Suprapubic skin (tissue), 4 donors: ENCODE results near the gene KRT76. TPM values are rescaled to one million over a fixed set of nuclear protein-coding genes. Genes with fewer than 3 reads are reported as not detected.

Experiments
- DNase-seq, 2 donors: peaks; one replicate each; pipeline ENCODE4 v3.0.0-alpha.2; 2019; ENCODE audit warnings: low spot score in 2 of 2
- H3K27ac ChIP-seq: fragments of 200-600 bp; sonication (generic); one replicate; pipeline ENCODE4 v1.5.1; 2019
- H3K27me3 ChIP-seq: fragments of 200-600 bp; sonication (generic); one replicate; pipeline ENCODE4 v1.5.1; 2019
- H3K36me3 ChIP-seq: fragments of 200-600 bp; sonication (generic); one replicate; pipeline ENCODE4 v1.5.1; 2019
- H3K4me1 ChIP-seq: fragments of 200-600 bp; sonication (generic); one replicate; pipeline ENCODE4 v1.5.1; 2019
- H3K4me3 ChIP-seq: fragments of 200-600 bp; sonication (generic); one replicate; pipeline ENCODE4 v1.5.1; 2019; ENCODE audit warnings: mild to moderate bottlenecking
- H3K9me3 ChIP-seq: fragments of 200-600 bp; sonication (generic); one replicate; pipeline ENCODE4 v1.5.1; 2019
- EP300 ChIP-seq: sonication (generic); formaldehyde crosslinking; IDR thresholded peaks from one replicate; pipeline ENCODE4 v1.6.1; 2017; ENCODE audit warnings: antibody characterized with exemption
- POLR2A ChIP-seq, 2 donors: fragments of 450-650 bp; IDR thresholded peaks; one replicate each; pipeline ENCODE4 v1.6.1; 2017; ENCODE audit warnings: antibody characterized with exemption in 2 of 2, mild to moderate bottlenecking in 2 of 2, moderate library complexity in 2 of 2
- POLR2AphosphoS5 ChIP-seq, 3 donors: sonication (generic); formaldehyde crosslinking; IDR thresholded peaks; one replicate each; pipeline ENCODE4 v1.6.1; 2017; ENCODE audit warnings: antibody characterized with exemption in 3 of 3
- WGBS: methylation state at CpG from one replicate; pipeline ENCODE4 v1.1.5; 2018; 5-methylcytosine and 5-hydroxymethylcytosine counted together
- total RNA-seq, 4 donors: library from RNA; depleted of rRNA; stranded (reverse); fragments of >200 nt; gene quantifications; one replicate each; pipeline ENCODE4 v1.1.0, GENCODE V29; 2016
- TF ChIP-seq, protein P1 (sequence below), 2 donors: fragments of 200-600 bp in 1 of 2; fragments of 450-650 bp in 1 of 2; sonication (generic) in 1 of 2; IDR thresholded peaks; one replicate each; pipeline ENCODE4 v1.5.1; 2016 to 2019; ENCODE audit warnings: antibody characterized with exemption in 2 of 2, mild to moderate bottlenecking in 1 of 2, moderate library complexity in 1 of 2

Gene KRT76
- total RNA-seq, 4 donors from 2014 or later = not detected

DNA sequence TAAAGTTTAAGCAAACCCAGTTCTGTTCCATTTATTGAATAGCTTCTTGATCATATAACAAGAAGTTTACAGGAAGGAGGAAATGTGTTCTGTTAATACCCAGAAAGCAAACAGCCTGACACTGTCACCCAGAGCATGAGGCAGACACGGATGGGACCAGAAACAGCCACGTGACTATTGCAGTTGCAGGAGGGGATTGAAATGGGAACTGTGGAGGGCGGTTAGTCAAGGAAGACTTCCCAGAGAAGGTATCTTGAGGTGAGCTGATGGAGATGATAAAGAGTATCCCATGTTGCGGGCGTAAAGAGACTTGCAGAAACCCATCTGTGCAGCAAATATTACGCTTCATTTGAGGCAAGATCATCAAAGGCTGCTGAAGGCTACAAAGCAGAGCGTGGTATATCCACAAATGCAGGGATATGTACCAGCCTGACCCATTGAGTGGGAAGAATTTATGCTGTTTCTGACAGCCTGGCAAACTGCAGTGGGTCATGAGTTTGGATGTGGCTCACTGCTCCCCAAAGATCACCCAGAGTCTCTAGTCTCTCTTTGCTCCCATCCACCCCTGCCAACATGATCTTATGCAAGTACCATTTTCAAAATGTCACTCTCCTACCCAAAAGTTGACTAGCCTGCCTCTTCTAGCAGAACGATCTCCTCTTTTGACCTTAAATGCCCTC, 20.7 kb downstream of the KRT76 start:
- H3K27ac ChIP-seq = no peak overlapping the region
- 84% methylated on average over 8 of the region's 8 CpGs for WGBS
- no peak for TF ChIP-seq EP300
- TF ChIP-seq, protein P1, sequence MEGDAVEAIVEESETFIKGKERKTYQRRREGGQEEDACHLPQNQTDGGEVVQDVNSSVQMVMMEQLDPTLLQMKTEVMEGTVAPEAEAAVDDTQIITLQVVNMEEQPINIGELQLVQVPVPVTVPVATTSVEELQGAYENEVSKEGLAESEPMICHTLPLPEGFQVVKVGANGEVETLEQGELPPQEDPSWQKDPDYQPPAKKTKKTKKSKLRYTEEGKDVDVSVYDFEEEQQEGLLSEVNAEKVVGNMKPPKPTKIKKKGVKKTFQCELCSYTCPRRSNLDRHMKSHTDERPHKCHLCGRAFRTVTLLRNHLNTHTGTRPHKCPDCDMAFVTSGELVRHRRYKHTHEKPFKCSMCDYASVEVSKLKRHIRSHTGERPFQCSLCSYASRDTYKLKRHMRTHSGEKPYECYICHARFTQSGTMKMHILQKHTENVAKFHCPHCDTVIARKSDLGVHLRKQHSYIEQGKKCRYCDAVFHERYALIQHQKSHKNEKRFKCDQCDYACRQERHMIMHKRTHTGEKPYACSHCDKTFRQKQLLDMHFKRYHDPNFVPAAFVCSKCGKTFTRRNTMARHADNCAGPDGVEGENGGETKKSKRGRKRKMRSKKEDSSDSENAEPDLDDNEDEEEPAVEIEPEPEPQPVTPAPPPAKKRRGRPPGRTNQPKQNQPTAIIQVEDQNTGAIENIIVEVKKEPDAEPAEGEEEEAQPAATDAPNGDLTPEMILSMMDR (IDR thresholded peaks at IDR 0.05) = no peak
- TF ChIP-seq POLR2A (IDR thresholded peaks at IDR 0.05) = no peak
- no peak for TF ChIP-seq POLR2AphosphoS5 (IDR thresholded peaks at IDR 0.05)
- DNase-seq = no peak
- H3K4me3 ChIP-seq = no peak overlapping the region
- no peaks in the 10 kb centered on the region for H3K4me1 ChIP-seq
- H3K36me3 ChIP-seq = no peaks in the 10 kb centered on the region
- H3K9me3 ChIP-seq = peaks cover 6% of the 10 kb centered on the region
- peaks cover 9% of the 10 kb centered on the region for H3K27me3 ChIP-seq

GRCh38 chr12:52755533-52755932, 21.6 kb downstream of the KRT76 start:
- H3K9me3 ChIP-seq = peaks cover 6% of the 10 kb centered on the region
- no peak for DNase-seq
- no peaks in the 10 kb centered on the region for H3K36me3 ChIP-seq
- H3K27ac ChIP-seq = no peak overlapping the region
- no peak overlapping the region for H3K4me3 ChIP-seq
- WGBS = 85% methylated on average over 3 of the region's 3 CpGs
- TF ChIP-seq, protein P1 (IDR thresholded peaks at IDR 0.05) = no peak
- TF ChIP-seq EP300 (no peak), POLR2A (IDR thresholded peaks at IDR 0.05) (no peak), POLR2AphosphoS5 (IDR thresholded peaks at IDR 0.05) (no peak)
- peaks cover 9% of the 10 kb centered on the region for H3K27me3 ChIP-seq
- H3K4me1 ChIP-seq = no peaks in the 10 kb centered on the region

GRCh38 chr12:52754135-52754534, 23.0 kb downstream of the KRT76 start:
- Histone ChIP-seq H3K9me3 (no peaks in the 10 kb centered on the region), H3K36me3 (no peaks in the 10 kb centered on the region), H3K27ac (no peak overlapping the region), H3K4me1 (no peaks in the 10 kb centered on the region), H3K4me3 (no peak overlapping the region), H3K27me3 (peaks cover 9% of the 10 kb centered on the region)
- no peak for DNase-seq
- TF ChIP-seq EP300 = no peak
- no peak for TF ChIP-seq POLR2A (IDR thresholded peaks at IDR 0.05)
- no peak for TF ChIP-seq POLR2AphosphoS5 (IDR thresholded peaks at IDR 0.05)
- TF ChIP-seq, protein P1 (IDR thresholded peaks at IDR 0.05) = no peak

DNA sequence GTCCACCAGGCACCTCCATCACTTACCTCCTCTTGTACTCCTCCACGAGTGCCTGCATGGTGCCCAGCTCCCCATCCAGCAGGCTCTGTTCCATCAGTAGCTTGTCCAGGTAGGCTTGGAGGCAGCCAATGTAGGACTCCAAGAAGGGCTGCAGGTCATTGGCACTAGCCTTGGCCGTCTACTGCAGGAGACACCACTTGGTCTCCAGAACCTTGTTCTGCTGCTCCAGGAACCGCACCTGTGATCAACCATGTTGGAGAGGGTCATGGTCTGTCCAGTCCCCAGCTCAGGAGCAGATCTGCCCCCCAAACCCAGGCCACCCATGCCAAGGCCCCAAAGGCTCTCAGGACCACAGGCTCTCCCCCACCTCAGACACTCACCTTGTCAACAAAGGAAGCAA, 23.9 kb downstream of the KRT76 start:
- TF ChIP-seq, protein P1 (IDR thresholded peaks at IDR 0.05) = no peak
- TF ChIP-seq POLR2A (IDR thresholded peaks at IDR 0.05) (no peak), EP300 (no peak), POLR2AphosphoS5 (IDR thresholded peaks at IDR 0.05) (no peak)
- Histone ChIP-seq H3K27me3 (peaks cover 7% of the 10 kb centered on the region), H3K27ac (no peak overlapping the region), H3K36me3 (no peaks in the 10 kb centered on the region), H3K9me3 (no peaks in the 10 kb centered on the region), H3K4me1 (no peaks in the 10 kb centered on the region), H3K4me3 (no peak overlapping the region)
- no peak for DNase-seq
- 100% methylated on average over 3 of the region's 3 CpGs for WGBS

DNA sequence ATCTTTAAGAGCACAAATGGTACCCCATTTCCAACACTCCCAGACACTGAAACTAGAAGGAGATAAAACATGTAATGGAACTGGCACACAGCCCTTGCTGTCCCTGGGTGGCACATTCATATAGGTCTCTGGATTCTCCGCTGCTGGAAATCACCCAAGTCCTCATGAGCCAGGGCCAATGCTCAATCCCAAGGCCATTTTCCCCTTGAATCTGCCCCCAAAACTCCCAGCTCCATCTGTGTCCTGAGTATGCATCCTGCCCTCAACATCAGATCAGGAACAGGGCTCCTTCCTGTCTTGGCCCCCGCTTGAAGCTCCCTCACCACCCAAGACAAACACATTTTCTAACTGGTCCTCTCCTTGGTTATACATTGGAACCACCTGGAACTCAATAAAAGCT, 24.6 kb downstream of the KRT76 start:
- WGBS = 96% methylated on average over 2 of the region's 2 CpGs
- TF ChIP-seq POLR2AphosphoS5 (IDR thresholded peaks at IDR 0.05) (no peak), EP300 (no peak), POLR2A (IDR thresholded peaks at IDR 0.05) (no peak)
- TF ChIP-seq, protein P1 (IDR thresholded peaks at IDR 0.05) = no peak
- no peak for DNase-seq
- Histone ChIP-seq H3K9me3 (no peaks in the 10 kb centered on the region), H3K36me3 (no peaks in the 10 kb centered on the region), H3K27me3 (peaks cover under 1% of the 10 kb centered on the region), H3K4me1 (no peaks in the 10 kb centered on the region), H3K4me3 (no peak overlapping the region), H3K27ac (no peak overlapping the region)
